ENCODE data around the gene SLC6A9. TPM values are rescaled to one million over a fixed set of nuclear protein-coding genes. Genes with fewer than 3 reads are reported as not detected.

The SLC6A9 gene
- total and polyA plus RNA-seq, 2 donors (not counting 1 experiment from before 2014, with no cell fraction given): 0.28 to 5.5 TPM

- Histone ChIP-seq H3K9me3 (ENCODE audit: control extremely low read depth in 1 of 3, control insufficient read depth in 2 of 3, insufficient read depth in 1 of 3, low read length in 2 of 3) (no peaks in the 10 kb centered on the region), H3K79me2 (ENCODE audit: control insufficient read depth, insufficient read depth, low read length) (no peaks in the 10 kb centered on the region), H3K9ac (ENCODE audit: low read length) (no peak overlapping the region), H3K4me2 (replicated peaks; ENCODE audit: low read depth, low read length, poor library complexity, severe bottlenecking) (no peak overlapping the region), H3K27ac (ENCODE audit: low read length in 2 of 2) (no peak overlapping the region), H3K27me3 (replicated peaks in 1 of 4; ENCODE audit: control extremely low read depth in 1 of 4, control insufficient read depth in 3 of 4, insufficient read depth in 4 of 4, low read length in 3 of 4) (peaks cover 0 to 4% (median 0%) of the 10 kb centered on the region in 4 experiments), H3K4me3 (ENCODE audit: control extremely low read depth in 1 of 5, extremely low read depth in 1 of 5, insufficient read depth in 1 of 5, low read depth in 2 of 5, low read length in 4 of 5) (no peak overlapping the region), H4K20me1 (ENCODE audit: control insufficient read depth, insufficient read depth, low read length, poor library complexity, severe bottlenecking) (no peaks in the 10 kb centered on the region), H3K36me3 (replicated peaks in 1 of 2; ENCODE audit: control extremely low read depth in 1 of 2, control insufficient read depth in 1 of 2, extremely low read depth in 1 of 2, insufficient read depth in 2 of 2, low read length in 1 of 2) (no peaks in the 10 kb centered on the region), H2AFZ (ENCODE audit: insufficient read depth, low read depth, low read length, poor library complexity, severe bottlenecking) (no peak overlapping the region), H3K4me1 (ENCODE audit: control insufficient read depth in 2 of 2, insufficient read depth in 2 of 2, low read length in 2 of 2) (peaks cover 6 to 16% of the 10 kb centered on the region in 2 donors)
- ChIA-PET POLR2A (interaction anchor here (0.5 kb wide), 1 partner anchor 579 kb away, joined by 5 read pairs; no protein-coding TSS in a partner anchor), CTCF (interaction anchor here (0.6 to 17.1 kb wide), 4 partner anchors 14 to 91 kb away, joined by 3 to 227 read pairs (median 6); no protein-coding TSS in a partner anchor)
- Mint-ChIP-seq H3K4me3 (peak overlapping the region; percentile 89), H3K4me1 (peaks cover 26% of the 10 kb centered on the region), H3K27me3 (no peaks in the 10 kb centered on the region), H3K9me3 (ENCODE audit: insufficient read depth) (no peaks in the 10 kb centered on the region), H3K27ac (peak overlapping the region; percentile 10)
- ATAC-seq (ENCODE audit: low read depth): no peak
- WGBS (ENCODE audit: insufficient coverage): 98% methylated on average over 5 of the region's 6 CpGs
- no peak for TF ChIP-seq EZH2 (IDR thresholded peaks at IDR 0.05; ENCODE audit: borderline replicate concordance, insufficient read depth, low read depth, low read length, poor library complexity, severe bottlenecking)
- no peak for DNase-seq
- intact Hi-C loops (cut with micrococcal nuclease): loop anchor here (5.0 kb wide), 2 partner anchors 665 to 1265 kb away; partner anchors contain the start of genes C1orf50, ELOVL1 and P3H1
These were observed 1.0 kb upstream of the SLC6A9 start for GRCh38 chr1:44032170-44032790.

GRCh38 chr1:44030605-44031251, 534 bp downstream of the SLC6A9 start:
- H3K27ac Mint-ChIP-seq: peak overlapping the region; percentile 79
- H3K4me1 Mint-ChIP-seq: peaks cover 34% of the 10 kb centered on the region
- ChIA-PET CTCF (interaction anchor here (0.7 to 17.1 kb wide), 6 partner anchors 10 to 267 kb away, joined by 3 to 227 read pairs (median 4); no protein-coding TSS in a partner anchor), POLR2A (interaction anchor here (0.5 to 0.7 kb wide), 3 partner anchors 22 to 276 kb away, joined by 3 to 5 read pairs (median 5); no protein-coding TSS in a partner anchor)
- intact Hi-C loops (cut with micrococcal nuclease): loop anchor here (1.0 to 5.0 kb wide), 5 partner anchors 39 to 1263 kb away; partner anchors contain the start of genes C1orf50, CCDC24, ELOVL1 and IPO13
- Histone ChIP-seq H3K27me3 (replicated peaks in 1 of 4; ENCODE audit: control extremely low read depth in 1 of 4, control insufficient read depth in 3 of 4, insufficient read depth in 4 of 4, low read length in 3 of 4) (peaks cover 0 to 4% (median 0%) of the 10 kb centered on the region in 4 experiments), H4K20me1 (ENCODE audit: control insufficient read depth, insufficient read depth, low read length, poor library complexity, severe bottlenecking) (no peaks in the 10 kb centered on the region), H3K4me1 (ENCODE audit: control insufficient read depth in 2 of 2, insufficient read depth in 2 of 2, low read length in 2 of 2) (peaks cover 9 to 25% of the 10 kb centered on the region in 2 donors), H3K36me3 (replicated peaks in 1 of 2; ENCODE audit: control extremely low read depth in 1 of 2, control insufficient read depth in 1 of 2, extremely low read depth in 1 of 2, insufficient read depth in 2 of 2, low read length in 1 of 2) (no peaks in the 10 kb centered on the region), H3K9me3 (ENCODE audit: control extremely low read depth in 1 of 3, control insufficient read depth in 2 of 3, insufficient read depth in 1 of 3, low read length in 2 of 3) (no peaks in the 10 kb centered on the region), H3K27ac (ENCODE audit: low read length in 2 of 2) (no peak overlapping the region), H3K79me2 (ENCODE audit: control insufficient read depth, insufficient read depth, low read length) (no peaks in the 10 kb centered on the region), H3K9ac (ENCODE audit: low read length) (peak overlapping the region; percentile 87), H2AFZ (ENCODE audit: insufficient read depth, low read depth, low read length, poor library complexity, severe bottlenecking) (peak overlapping the region; percentile 100), H3K4me3 (ENCODE audit: control extremely low read depth in 1 of 5, extremely low read depth in 1 of 5, insufficient read depth in 1 of 5, low read depth in 2 of 5, low read length in 4 of 5) (peak overlapping the region; percentile 19 to 87 (median 81)), H3K4me2 (replicated peaks; ENCODE audit: low read depth, low read length, poor library complexity, severe bottlenecking) (peak overlapping the region; percentile 100)
- no peaks in the 10 kb centered on the region for H3K27me3 Mint-ChIP-seq
- no peaks in the 10 kb centered on the region for H3K9me3 Mint-ChIP-seq (ENCODE audit: insufficient read depth)
- ATAC-seq (ENCODE audit: low read depth) (peak; percentile 35), DNase-seq (no peak)
- peak overlapping the region; percentile 89 for H3K4me3 Mint-ChIP-seq
- TF ChIP-seq CTCF (IDR thresholded peaks at IDR 0.05): no peak
- no peak for TF ChIP-seq EZH2 (IDR thresholded peaks at IDR 0.05; ENCODE audit: borderline replicate concordance, insufficient read depth, low read depth, low read length, poor library complexity, severe bottlenecking)
- WGBS (ENCODE audit: insufficient coverage): under 1% methylated on average over 61 of the region's 66 CpGs

Data from B cell (primary cell).